Measurements from ENCODE around the gene COL15A1.

GRCh38 chr9:98906273-98907040, 37.2 kb upstream of the COL15A1 start:
- TF ChIP-seq CTCF (conservative IDR thresholded peaks at IDR 0.05; ENCODE audit: low read length) (no peak), EZH2phosphoT487 (IDR thresholded peaks at IDR 0.05; ENCODE audit: borderline replicate concordance) (no peak)
